Activated CD4-positive, CD25-positive, alpha-beta regulatory T cell treated with anti-CD3 and anti-CD28 coated beads, Interleukin-2, amount 50 U/mL, for 24 hours (primary cell): ENCODE data around the gene ALG2.

Experiments
- ATAC-seq, 2 donors: fragments of 150-1000 bp; cut with Tn5 transposase; one replicate each; pipeline ENCODE4 v1.10.0; 2021; ENCODE audit warnings: mild to moderate bottlenecking in 1 of 2, moderate library complexity in 1 of 2

ALG2 gene

DNA sequence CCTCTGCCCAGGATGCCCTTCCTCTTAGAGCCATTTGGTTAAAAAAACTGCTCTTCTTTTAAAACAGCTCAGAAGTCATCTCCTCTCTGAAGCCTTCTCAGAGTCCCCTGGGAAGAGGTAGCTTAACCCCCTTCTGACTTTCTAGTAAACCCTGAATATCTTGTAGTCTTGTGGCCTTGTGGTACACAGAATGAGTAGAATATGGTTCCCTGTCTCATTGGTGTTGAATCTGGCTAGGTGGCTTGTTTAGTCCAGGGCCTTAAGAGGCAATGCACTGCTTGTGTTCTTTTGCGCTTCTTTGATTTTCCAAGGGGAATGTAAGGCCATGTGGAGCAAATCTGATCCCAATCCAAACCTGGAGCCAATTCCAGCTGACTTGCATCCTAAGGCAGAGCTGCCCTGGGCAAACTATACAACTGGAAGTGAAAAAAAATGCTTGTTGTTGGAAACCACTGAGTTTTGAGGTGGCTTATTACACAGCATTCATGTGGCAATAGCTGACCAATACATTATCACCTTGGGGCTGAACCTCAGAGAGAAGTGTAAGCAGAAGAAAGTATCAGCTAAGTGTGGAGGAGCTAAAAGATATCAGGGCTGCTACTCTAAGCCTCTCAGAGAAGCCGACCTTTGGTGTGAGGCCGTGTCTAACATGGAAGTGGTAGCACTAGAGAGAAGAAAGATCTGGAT is 31.0 kb downstream of the ALG2 start:
- no peak for ATAC-seq

DNA sequence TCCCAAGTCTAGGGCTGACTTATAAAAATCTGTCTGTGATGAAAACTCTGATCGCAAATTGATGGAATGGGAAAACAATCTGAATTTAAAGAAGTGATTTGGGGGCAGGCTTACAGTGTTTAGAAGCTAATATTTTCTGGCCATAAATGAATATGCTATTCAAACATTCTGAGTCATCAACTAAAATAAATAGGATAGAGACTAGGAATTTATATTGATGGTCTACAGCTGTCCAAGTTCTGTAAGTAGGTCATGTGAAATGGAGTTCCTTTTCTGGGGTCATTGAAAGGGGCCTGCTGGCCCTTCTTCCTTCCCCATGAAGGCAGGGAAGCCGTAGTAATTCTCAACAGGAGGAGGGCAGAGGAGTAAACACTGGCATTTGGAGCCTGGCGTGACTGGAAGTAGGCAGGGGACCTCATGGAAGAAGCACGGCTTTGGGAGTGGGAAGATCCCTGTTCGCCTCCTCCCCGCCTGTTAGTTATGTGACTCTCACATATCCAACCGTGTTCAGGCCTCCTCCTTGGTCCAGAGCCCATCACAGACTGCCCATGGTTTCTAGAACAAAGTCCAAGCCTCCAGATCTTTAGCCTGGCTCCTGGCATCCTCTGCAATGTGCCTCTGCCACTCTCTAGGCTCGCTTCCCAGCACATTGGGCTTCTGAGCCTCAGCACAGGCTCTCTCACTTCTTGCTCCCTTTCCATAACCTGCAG is 31.7 kb downstream of the ALG2 start:
- no peak for ATAC-seq

- ATAC-seq = no peak
Observed at GRCh38 chr9:99189186-99189585, 32.6 kb downstream of the ALG2 start.

GRCh38 chr9:99187311-99187710 is 34.4 kb downstream of the ALG2 start:
- no peak for ATAC-seq

GRCh38 chr9:99185934-99186333 is 35.8 kb downstream of the ALG2 start:
- ATAC-seq = no peak

DNA sequence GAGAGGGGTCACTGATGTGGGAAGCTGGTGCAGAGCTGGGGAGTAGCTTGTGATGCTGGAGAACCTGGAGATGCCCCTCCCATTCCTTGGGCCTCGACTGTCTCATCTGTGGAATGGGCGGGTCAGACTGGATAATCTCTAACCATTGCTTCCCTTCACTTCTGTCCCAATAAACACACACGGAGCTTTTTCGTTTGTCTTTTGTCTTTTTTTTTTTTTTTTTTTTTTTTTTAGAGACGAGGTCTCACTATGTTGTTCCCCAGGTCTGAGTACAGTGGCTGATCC is 36.5 kb downstream of the ALG2 start:
- no peak for ATAC-seq

DNA sequence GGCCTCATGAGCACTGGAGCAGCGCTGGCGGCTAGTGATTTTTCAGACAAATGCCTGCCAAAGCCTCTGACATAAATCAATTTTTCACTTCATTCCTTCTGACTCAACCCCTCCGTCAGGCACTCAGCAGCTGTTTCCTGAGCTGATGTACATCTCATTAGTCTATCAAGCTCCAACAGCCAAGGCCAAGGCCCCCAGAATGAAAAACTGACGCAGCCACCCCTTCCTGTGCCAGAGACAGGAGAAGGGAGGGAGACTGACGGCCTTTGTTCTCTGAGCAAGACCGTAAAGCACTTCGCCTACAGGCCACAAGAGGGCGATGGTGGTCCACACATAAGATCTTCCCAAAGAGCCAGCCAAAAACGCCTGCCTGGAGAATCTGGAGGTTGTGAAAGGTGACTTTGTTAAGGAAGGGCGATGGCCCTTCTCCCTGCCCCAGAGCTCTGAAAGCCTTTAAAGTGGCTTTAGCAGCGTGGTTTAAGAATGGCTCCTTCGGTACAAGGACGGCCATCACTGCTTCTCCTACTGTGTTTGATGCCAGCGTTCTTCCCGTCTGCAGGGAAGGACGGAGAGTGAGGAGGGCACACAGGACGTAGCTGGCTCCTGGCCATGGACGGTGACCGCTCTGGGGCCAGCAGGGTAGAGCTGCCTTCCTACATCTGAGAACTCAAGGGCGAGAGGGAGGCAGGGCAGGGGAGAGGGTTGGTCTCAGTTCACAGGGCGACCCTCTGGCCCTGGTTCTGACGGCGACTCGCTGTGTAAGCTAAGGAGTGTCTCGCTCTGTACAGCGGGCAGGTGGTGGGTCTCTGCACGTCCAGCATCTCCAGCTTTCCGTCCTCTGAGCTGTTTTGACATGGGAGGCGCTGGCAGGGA is 37.0 kb downstream of the ALG2 start:
- peak; percentile 76 to 78 for ATAC-seq

- no peak for ATAC-seq
Observed at GRCh38 chr9:99184110-99184474, 37.6 kb downstream of the ALG2 start.

GRCh38 chr9:99183616-99184015 is 38.1 kb downstream of the ALG2 start:
- no peak for ATAC-seq

GRCh38 chr9:99182356-99182755 is 39.4 kb downstream of the ALG2 start:
- no peak for ATAC-seq

DNA sequence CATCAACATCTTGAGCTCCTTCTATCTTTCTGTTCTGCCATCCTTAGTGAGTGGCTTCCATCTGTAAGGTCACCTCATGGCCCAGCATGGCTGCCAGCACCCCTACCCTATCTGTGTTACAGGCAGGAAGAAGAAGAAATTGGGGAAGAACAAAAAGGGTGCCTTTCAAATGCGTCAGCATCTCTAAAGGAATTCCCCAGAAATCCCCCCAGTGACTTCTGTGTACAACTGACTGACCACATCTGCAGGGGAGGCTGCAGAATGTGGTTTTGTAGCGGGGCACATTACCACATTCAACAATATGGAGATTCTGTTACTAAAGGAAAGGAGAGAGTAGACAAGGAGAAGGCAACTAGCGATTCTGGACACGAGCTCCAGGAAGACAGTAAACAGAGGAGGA is 40.1 kb downstream of the ALG2 start:
- peak; percentile 34 to 40 for ATAC-seq

DNA sequence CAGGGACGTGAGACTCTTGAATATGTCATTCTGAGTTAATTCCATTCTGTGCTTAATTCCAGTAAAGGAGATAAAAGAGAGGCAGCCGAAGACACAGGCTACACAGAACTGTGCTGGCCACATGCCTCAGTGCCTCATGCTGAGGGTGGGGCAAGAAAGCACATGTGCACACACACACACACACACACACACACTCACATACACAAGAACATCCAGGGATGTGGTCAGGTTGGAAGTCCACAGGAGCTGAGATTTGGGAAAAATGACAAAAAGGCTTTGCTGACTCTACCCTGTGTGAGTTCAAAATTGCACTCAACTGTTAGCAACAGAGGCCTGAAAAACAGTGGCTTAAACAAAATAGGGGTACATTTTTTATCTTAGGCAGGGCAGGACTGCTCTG is 40.5 kb downstream of the ALG2 start:
- no peak for ATAC-seq

- ATAC-seq = no peak
Observed at GRCh38 chr9:99180662-99181061, 41.1 kb downstream of the ALG2 start.

DNA sequence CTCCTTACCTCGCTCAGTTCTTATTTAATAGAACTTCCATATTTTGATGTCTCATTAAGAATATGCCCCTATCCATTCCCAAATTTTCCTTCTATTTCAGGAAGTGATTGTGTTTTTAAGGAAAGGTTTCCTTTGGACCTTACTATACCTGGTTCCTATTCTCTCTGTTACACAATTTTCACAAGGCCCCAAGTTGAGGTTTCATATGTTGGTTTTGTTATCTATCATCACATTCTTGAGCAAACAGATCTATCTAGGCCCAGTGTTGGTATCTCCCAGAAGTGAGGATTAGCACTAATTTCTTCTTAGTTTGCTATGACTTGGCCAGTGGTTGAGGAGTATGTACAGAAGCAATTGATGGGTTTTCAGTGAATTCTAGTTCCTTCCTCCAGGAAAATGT is 41.5 kb downstream of the ALG2 start:
- peak in 1 of 2 donors; percentile 34 for ATAC-seq

- ATAC-seq = no peak
Observed at GRCh38 chr9:99178912-99179872, 42.5 kb downstream of the ALG2 start.

DNA sequence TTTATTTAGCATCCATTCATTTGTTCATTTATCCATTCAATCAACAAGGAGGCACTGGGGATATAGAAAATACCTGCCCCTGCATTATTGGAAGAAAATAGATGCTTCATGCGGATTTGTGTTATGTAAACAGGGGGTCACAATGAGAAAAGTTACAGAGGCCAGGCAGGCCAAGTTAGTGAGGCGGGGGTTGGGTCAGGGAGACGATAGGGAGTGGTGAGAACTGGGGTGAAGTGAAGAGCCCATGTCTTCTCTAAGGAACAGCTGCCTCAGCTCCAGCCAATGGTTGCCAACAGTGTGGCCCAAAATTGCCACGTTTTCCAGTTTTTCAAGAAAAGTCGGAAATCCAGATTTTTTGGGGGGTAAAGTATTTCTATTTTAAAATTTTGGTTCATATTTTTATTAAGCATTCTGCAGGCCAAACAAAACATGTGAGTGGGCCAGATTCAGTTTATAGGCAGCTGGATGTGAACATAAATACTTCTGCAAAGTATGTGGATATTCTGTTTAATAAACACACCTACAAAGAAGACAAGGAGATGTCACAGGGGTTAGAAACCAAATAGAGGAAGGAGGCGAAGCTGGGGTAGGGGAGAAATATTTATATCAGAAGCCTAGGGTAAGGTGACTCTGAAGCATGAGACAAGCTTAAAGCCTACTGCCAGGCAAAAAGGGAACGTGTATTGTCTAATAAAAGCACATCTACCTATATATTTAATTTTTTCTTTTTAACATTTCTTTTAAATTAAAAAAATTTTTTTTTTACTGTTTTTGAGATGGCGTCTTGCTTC is 44.0 kb downstream of the ALG2 start:
- no peak for ATAC-seq

DNA sequence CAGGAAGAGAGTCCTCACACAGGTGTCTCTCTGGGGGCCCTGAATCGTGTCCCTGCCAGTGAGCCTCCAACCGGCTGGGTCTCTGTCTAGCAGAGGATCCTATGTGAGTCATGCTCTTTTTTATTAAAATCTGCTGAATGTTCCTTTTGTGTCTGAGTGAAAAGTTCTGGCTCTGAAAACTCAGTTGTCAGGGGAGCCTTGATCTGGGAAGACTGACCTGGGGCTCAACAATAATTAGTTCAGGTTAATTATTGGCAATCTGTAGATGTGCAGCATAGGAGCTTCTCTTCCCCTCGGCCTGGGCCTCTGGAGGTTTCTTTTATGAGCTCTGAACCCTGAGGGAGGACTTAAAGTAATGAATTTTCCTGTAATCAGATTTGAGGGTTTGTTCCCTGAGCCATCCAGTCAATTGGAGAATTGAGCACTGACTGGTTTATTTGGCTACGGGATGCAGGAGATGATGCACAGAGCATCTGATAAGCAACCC is 45.2 kb downstream of the ALG2 start:
- ATAC-seq = no peak

- peak in 1 of 2 donors; percentile 65 for ATAC-seq
Observed at GRCh38 chr9:99173570-99174504, 47.9 kb downstream of the ALG2 start.

- no peak for ATAC-seq
Observed at GRCh38 chr9:99172124-99173091, 49.3 kb downstream of the ALG2 start.
